Prostate gland (tissue), 2 donors: ENCODE results near the gene AGPAT2. TPM values are rescaled to one million over a fixed set of nuclear protein-coding genes. Genes with fewer than 3 reads are reported as not detected.
"Not testable (repeated sequence)": the region's sequence is repeated elsewhere in the genome, so short reads cannot be mapped to it uniquely, and the experiment has no call there.

ENCODE experiments used
- DNase-seq: peaks from one replicate; pipeline ENCODE4 v3.0.0-alpha.2; 2019; ENCODE audit warnings: low spot score
- H3K27ac ChIP-seq, 2 donors: fragments of 200-600 bp; sonication (generic); 2 replicates each; pipeline ENCODE4 v1.5.1; 2017 to 2019
- H3K27me3 ChIP-seq: fragments of 200-600 bp; sonication (generic); replicated peaks from 2 replicates; pipeline ENCODE4 v1.5.1; 2019; ENCODE audit not compliant: insufficient read depth
- H3K36me3 ChIP-seq, 2 donors: fragments of 200-600 bp; sonication (generic); 1 replicate in 1 of 2; 2 replicates in 1 of 2; pipeline versions ENCODE4 v1.5.1 to v1.8.1; 2017 to 2019
- H3K4me1 ChIP-seq: fragments of 200-600 bp; sonication (generic); replicated peaks from 2 replicates; pipeline ENCODE4 v1.5.1; 2019
- H3K4me3 ChIP-seq, 2 donors: fragments of 200-600 bp; sonication (generic); 2 replicates each; pipeline ENCODE4 v1.5.1; 2017 to 2019
- H3K9me3 ChIP-seq: fragments of 200-600 bp; sonication (generic); 2 replicates; pipeline ENCODE4 v1.5.1; 2017
- POLR2A ChIP-seq: fragments of 450-650 bp; IDR thresholded peaks from one replicate; pipeline ENCODE4 v1.6.1; 2016; ENCODE audit warnings: antibody characterized with exemption, mild to moderate bottlenecking
- POLR2AphosphoS5 ChIP-seq: sonication (generic); formaldehyde crosslinking; IDR thresholded peaks from one replicate; pipeline ENCODE4 v1.6.1; 2017; ENCODE audit warnings: antibody characterized with exemption
- WGBS: methylation state at CpG from one replicate; pipeline ENCODE4 v1.1.5; 2018; 5-methylcytosine and 5-hydroxymethylcytosine counted together
- intact Hi-C: fragments of 100-400 bp; cut with DNase I; formaldehyde crosslinking; loops from one replicate; pipeline ENCODE4 v1.14.2; 2022
- total RNA-seq, 2 donors: library from RNA; depleted of rRNA; stranded (reverse); fragments of >200 nt; gene quantifications; one replicate each; pipeline ENCODE4 v1.1.0, GENCODE V29; 2016
- TF ChIP-seq, protein P1 (sequence below), 4 experiments: fragments of 200-600 bp in 2 of 4; fragments of 450-650 bp in 2 of 4; sonication (generic) in 2 of 4; IDR thresholded peaks; 1 replicate in 3 of 4; 2 replicates in 1 of 4; pipeline ENCODE4 v1.5.1; 2016 to 2019; ENCODE audit warnings: antibody characterized with exemption in 4 of 4, mild to moderate bottlenecking in 2 of 4, moderate library complexity in 2 of 4

The AGPAT2 gene
- total RNA-seq, 2 donors from 2014 or later, result 44.9 to 50.0 TPM

DNA sequence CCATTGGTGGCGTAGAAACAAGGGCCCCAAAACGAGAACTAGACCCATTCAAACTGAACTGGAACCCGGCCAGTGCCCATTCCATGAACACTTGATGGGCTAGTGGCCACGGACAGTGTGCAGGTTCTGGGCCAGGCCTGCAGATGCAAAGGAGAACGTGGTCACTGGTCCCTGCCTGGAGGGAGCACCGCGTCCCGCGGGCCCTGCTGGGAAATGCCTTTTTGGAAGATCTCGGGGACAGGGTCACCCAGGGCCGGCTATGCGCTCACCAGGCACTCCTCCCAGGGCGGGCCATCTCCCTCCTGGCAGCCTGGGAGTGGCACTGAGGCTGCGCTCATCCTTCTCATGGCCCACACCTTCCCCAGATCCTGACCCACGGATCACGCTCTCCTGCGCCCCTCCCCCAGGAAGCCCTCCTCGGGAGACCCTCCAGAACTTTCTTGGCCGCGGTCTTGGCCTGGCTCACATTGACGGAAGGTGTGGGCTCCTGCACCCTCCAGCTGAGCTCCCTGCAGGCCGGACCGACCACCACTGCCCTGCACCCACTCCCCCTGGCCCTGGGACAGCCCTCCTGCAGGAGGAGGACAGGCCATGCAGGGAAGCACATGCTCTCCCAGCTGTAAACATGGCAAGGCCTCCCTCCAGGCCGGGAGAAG lies 22.3 kb upstream of the AGPAT2 start:
- H3K4me3 ChIP-seq, result no peak overlapping the region
- WGBS, result 91% methylated on average over 24 of the region's 24 CpGs
- intact Hi-C loops, result no loop called here
- no peaks in the 10 kb centered on the region for H3K27me3 ChIP-seq
- TF ChIP-seq, protein P1, sequence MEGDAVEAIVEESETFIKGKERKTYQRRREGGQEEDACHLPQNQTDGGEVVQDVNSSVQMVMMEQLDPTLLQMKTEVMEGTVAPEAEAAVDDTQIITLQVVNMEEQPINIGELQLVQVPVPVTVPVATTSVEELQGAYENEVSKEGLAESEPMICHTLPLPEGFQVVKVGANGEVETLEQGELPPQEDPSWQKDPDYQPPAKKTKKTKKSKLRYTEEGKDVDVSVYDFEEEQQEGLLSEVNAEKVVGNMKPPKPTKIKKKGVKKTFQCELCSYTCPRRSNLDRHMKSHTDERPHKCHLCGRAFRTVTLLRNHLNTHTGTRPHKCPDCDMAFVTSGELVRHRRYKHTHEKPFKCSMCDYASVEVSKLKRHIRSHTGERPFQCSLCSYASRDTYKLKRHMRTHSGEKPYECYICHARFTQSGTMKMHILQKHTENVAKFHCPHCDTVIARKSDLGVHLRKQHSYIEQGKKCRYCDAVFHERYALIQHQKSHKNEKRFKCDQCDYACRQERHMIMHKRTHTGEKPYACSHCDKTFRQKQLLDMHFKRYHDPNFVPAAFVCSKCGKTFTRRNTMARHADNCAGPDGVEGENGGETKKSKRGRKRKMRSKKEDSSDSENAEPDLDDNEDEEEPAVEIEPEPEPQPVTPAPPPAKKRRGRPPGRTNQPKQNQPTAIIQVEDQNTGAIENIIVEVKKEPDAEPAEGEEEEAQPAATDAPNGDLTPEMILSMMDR (IDR thresholded peaks at IDR 0.05), result no peak
- TF ChIP-seq POLR2A, result no peak
- no peak for TF ChIP-seq POLR2AphosphoS5
- no peaks in the 10 kb centered on the region for H3K36me3 ChIP-seq
- no peak overlapping the region for H3K27ac ChIP-seq
- no peak for DNase-seq
- peaks cover 6% of the 10 kb centered on the region for H3K4me1 ChIP-seq
- H3K9me3 ChIP-seq, result no peaks in the 10 kb centered on the region

GRCh38 chr9:136707849-136708517 lies 20.7 kb upstream of the AGPAT2 start:
- H3K27ac ChIP-seq, result no peak overlapping the region
- TF ChIP-seq, protein P1 (IDR thresholded peaks at IDR 0.05), result no peak
- TF ChIP-seq POLR2A (no peak), POLR2AphosphoS5 (no peak)
- no peak overlapping the region for H3K4me3 ChIP-seq
- no peaks in the 10 kb centered on the region for H3K27me3 ChIP-seq
- 79% methylated on average over 22 of the region's 22 CpGs for WGBS
- no peaks in the 10 kb centered on the region for H3K36me3 ChIP-seq
- DNase-seq, result no peak
- intact Hi-C loops, result no loop called here
- no peaks in the 10 kb centered on the region for H3K9me3 ChIP-seq
- H3K4me1 ChIP-seq, result peaks cover 6% of the 10 kb centered on the region

DNA sequence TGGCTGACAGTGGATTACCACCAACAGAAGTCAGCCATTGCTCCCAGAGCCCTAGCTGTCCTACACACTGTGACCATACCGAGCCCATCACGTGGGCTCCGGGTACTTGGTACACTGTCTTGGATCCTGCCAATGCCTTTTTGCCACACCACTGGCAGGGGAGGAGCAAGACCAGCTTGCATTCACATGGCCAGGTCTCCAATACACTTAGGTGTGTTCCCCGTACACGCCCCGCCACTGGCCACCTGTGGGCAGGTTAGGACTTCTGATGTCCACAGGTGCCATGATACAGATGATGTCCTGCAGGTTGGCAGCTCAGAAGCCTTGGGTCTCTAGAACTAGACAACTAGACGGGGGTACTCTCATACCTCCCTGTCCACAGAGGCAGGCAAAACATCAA lies 19.8 kb upstream of the AGPAT2 start:
- Histone ChIP-seq H3K4me3 (no peak overlapping the region), H3K4me1 (peaks cover 4% of the 10 kb centered on the region), H3K9me3 (no peaks in the 10 kb centered on the region), H3K36me3 (no peaks in the 10 kb centered on the region), H3K27me3 (no peaks in the 10 kb centered on the region), H3K27ac (no peak overlapping the region)
- intact Hi-C loops, result no loop called here
- 92% methylated on average over 7 of the region's 7 CpGs for WGBS
- no peak for DNase-seq
- TF ChIP-seq POLR2A (no peak), POLR2AphosphoS5 (no peak)
- TF ChIP-seq, protein P1 (IDR thresholded peaks at IDR 0.05), result no peak

GRCh38 chr9:136705564-136705963 lies 18.3 kb upstream of the AGPAT2 start:
- intact Hi-C loops, result no loop called here
- no peaks in the 10 kb centered on the region for H3K36me3 ChIP-seq
- no peak for TF ChIP-seq POLR2A
- no peak for TF ChIP-seq POLR2AphosphoS5
- TF ChIP-seq, protein P1 (IDR thresholded peaks at IDR 0.05), result no peak
- 63% methylated on average over 7 of the region's 7 CpGs for WGBS
- H3K9me3 ChIP-seq, result no peaks in the 10 kb centered on the region
- H3K4me3 ChIP-seq, result no peak overlapping the region
- DNase-seq, result no peak
- H3K27ac ChIP-seq, result no peak overlapping the region
- H3K4me1 ChIP-seq, result no peaks in the 10 kb centered on the region
- no peaks in the 10 kb centered on the region for H3K27me3 ChIP-seq

DNA sequence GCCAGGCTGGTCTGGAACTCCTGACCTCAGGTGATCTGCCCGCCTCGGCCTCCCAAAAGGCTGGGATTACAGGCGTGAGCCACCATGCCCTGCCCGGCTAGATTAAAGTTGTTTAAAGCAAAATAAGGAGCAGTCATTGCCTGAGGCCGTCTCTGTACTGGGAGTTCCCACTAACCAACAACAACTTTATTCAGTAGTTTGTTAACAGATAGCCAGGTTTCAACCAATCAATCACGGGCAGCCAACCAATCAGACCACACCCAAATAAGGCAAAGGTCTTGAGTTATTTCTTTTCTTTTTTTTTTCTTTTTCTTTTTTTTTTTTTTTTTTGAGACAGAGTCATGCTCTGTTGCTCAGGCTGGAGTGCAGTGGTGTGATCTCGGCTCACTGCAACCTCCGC lies 17.5 kb upstream of the AGPAT2 start:
- H3K4me1 ChIP-seq, DNase-seq, H3K36me3 ChIP-seq, H3K9me3 ChIP-seq, H3K27ac ChIP-seq, H3K27me3 ChIP-seq, intact Hi-C loops, H3K4me3 ChIP-seq: not testable (repeated sequence)
- WGBS, result 91% methylated on average over 8 of the region's 8 CpGs
